Activated CD4-positive, alpha-beta T cell treated with anti-CD3 and anti-CD28 coated beads, Interleukin-2, Interleukin-6, amounts not matched to agents 100 ng/mL and 50 ng/mL, durations not matched to agents 16 hours and 8 hours (primary cell): ENCODE measurements around the gene LYPD6B.

Experiments used
- DNase-seq: peaks from one replicate; pipeline ENCODE4 v3.0.0-alpha.2; 2020

The LYPD6B gene

GRCh38 chr2:149044500-149044899, 6.0 kb downstream of the LYPD6B start:
- no peak for DNase-seq

- DNase-seq, result no peak
Measured at GRCh38 chr2:149047118-149047517, 8.6 kb downstream of the LYPD6B start.

- no peak for DNase-seq
Measured at GRCh38 chr2:149049142-149049541, 10.6 kb downstream of the LYPD6B start.

GRCh38 chr2:149050188-149050587, 11.7 kb downstream of the LYPD6B start:
- peak; percentile 68 for DNase-seq

GRCh38 chr2:149055751-149056150, 17.3 kb downstream of the LYPD6B start:
- DNase-seq, result no peak

GRCh38 chr2:149056541-149057255, 18.2 kb downstream of the LYPD6B start:
- DNase-seq, result no peak

- DNase-seq, result no peak
Measured at GRCh38 chr2:149057401-149057800, 18.9 kb downstream of the LYPD6B start.

- DNase-seq, result no peak
Measured at GRCh38 chr2:149058936-149059335, 20.4 kb downstream of the LYPD6B start.

- no peak for DNase-seq
Measured at GRCh38 chr2:149059822-149060221, 21.3 kb downstream of the LYPD6B start.

- DNase-seq, result no peak
Measured at GRCh38 chr2:149061133-149061745, 22.7 kb downstream of the LYPD6B start.

- no peak for DNase-seq
Measured at GRCh38 chr2:149062531-149062930, 24.0 kb downstream of the LYPD6B start.

- no peak for DNase-seq
Measured at GRCh38 chr2:149063177-149063576, 24.7 kb downstream of the LYPD6B start.

GRCh38 chr2:149064365-149064841, 25.9 kb downstream of the LYPD6B start:
- DNase-seq, result no peak

- DNase-seq, result no peak
Measured at GRCh38 chr2:149064856-149065630, 26.5 kb downstream of the LYPD6B start.

GRCh38 chr2:149068225-149068995, 29.9 kb downstream of the LYPD6B start:
- DNase-seq, result no peak

- DNase-seq, result peak; percentile 53
Measured at GRCh38 chr2:149068996-149069888, 30.7 kb downstream of the LYPD6B start.

- DNase-seq, result no peak
Measured at GRCh38 chr2:149070681-149071320, 32.3 kb downstream of the LYPD6B start.

GRCh38 chr2:149075105-149075504, 36.6 kb downstream of the LYPD6B start:
- no peak for DNase-seq

GRCh38 chr2:149075853-149076252, 37.4 kb downstream of the LYPD6B start:
- no peak for DNase-seq

- DNase-seq, result no peak
Measured at GRCh38 chr2:149076863-149077412, 38.4 kb downstream of the LYPD6B start.

- no peak for DNase-seq
Measured at GRCh38 chr2:149077861-149078260, 39.4 kb downstream of the LYPD6B start.
